LNCaP clone FGC (cell line): ENCODE measurements around the gene TPX2.

Experiments used
- DNase-seq: peaks from one replicate; pipeline ENCODE4 v3.0.0-alpha.2; 2011; ENCODE audit warnings: low read depth
- H3K4me3 ChIP-seq: 2 replicates; pipeline ENCODE4 v1.5.1; 2011; ENCODE audit warnings: mild to moderate bottlenecking, low read depth, low read length, control low read depth
- TF ChIP-seq, protein P1 (sequence below): IDR thresholded peaks from 2 replicates; pipeline ENCODE4 v1.5.1; 2012; ENCODE audit warnings: mild to moderate bottlenecking; ENCODE audit not compliant: control insufficient read depth, insufficient read depth; ENCODE audit errors: extremely low read depth

The TPX2 gene

DNA sequence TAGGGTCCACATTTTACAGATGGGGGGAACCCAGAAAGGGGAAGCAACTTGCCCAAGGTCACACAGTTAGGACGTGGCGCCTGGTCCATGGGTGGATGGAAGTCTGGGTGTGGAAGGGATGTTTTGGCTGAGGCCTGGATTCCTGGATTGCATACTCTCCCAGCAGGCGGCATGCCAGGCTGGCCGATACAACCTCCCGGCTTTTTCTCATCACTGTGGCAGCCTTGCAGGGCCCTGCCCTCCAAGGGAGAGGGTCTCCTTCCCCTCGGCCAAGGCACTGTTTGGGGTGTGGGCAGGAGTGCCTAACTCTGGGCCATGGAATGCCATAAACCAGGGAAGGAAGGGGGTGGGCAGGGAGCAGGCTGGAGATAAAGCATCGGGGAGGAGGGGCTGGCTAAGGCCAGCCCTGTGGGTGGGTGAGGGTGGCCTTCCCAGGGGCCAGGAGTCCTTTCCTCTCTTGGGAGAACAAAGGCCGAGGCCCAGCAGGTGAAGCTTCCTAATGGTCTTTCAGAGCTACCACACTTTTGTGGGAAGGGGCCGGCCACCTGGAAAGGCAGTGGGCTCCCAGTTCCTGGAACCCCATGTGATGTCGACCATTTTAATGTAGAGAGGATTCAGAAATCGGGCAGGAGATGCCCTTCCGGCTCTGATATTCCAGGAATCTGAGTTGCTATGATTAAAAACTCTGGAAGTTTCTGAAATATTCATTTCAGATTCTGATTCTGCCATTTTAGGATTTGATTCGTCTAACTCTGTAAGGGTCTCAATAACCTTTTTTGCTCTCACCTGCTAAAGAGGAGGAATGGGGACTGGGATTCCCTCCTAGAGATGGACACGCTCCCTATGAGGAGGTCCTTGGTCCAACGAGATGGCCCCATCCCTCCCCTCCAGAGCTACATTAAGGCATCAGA, 102.1 kb downstream of the TPX2 start:
- TF ChIP-seq, protein P1, sequence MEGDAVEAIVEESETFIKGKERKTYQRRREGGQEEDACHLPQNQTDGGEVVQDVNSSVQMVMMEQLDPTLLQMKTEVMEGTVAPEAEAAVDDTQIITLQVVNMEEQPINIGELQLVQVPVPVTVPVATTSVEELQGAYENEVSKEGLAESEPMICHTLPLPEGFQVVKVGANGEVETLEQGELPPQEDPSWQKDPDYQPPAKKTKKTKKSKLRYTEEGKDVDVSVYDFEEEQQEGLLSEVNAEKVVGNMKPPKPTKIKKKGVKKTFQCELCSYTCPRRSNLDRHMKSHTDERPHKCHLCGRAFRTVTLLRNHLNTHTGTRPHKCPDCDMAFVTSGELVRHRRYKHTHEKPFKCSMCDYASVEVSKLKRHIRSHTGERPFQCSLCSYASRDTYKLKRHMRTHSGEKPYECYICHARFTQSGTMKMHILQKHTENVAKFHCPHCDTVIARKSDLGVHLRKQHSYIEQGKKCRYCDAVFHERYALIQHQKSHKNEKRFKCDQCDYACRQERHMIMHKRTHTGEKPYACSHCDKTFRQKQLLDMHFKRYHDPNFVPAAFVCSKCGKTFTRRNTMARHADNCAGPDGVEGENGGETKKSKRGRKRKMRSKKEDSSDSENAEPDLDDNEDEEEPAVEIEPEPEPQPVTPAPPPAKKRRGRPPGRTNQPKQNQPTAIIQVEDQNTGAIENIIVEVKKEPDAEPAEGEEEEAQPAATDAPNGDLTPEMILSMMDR: no peak
- DNase-seq: no peak

DNA sequence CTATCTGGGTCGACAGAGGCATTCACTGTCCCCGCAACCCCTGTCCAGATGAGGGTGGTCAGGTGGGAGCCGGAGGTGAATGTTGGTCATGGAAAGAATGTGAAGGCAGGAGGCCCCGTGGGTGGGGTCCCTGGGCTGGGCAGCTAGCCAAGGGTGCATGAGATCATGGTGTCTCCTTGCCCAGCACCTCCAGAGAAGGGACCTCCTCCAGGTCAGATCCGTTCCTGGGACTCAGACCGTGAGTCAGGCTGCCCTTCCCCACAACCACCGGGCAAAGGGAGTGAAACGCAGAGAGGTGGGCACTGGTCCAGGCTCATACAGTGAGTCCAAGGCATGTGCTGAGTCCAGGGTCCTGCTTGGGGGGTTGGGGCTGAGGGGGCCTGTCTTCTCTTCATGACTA, 102.8 kb downstream of the TPX2 start:
- TF ChIP-seq, protein P1: no peak
- no peak for DNase-seq
- H3K4me3 ChIP-seq: no peak overlapping the region

More for the DNA sequence above, 102.1 kb downstream of the TPX2 start:
- H3K4me3 ChIP-seq: no peak overlapping the region

- H3K4me3 ChIP-seq: no peak overlapping the region
- TF ChIP-seq, protein P1: no peak
- no peak for DNase-seq
Observed at GRCh38 chr20:31842471-31843157, 103.5 kb downstream of the TPX2 start.

DNA sequence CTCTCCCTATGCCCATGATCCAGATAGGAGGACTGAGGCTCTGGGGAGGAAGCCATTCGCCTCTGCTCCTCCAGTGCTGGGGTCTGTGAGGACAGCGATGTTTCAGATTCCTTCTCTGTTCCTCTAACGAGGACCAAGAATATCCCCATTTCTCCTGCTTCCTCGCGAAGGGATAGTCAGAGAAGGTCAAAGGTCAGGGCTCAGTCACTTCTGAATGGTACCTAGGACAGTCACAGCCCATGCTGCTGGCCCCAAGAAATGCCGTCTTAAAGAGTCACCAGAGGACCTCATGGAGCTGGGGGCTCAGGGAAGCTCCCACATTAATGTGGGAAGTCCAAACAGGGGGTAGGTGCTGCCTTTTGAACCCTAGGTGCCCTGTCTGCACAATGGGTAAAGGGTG, 104.2 kb downstream of the TPX2 start:
- DNase-seq: no peak
- TF ChIP-seq, protein P1: no peak
- no peak overlapping the region for H3K4me3 ChIP-seq

GRCh38 chr20:31843881-31844280, 104.8 kb downstream of the TPX2 start:
- DNase-seq: no peak
- TF ChIP-seq, protein P1: no peak
- H3K4me3 ChIP-seq: no peak overlapping the region

DNA sequence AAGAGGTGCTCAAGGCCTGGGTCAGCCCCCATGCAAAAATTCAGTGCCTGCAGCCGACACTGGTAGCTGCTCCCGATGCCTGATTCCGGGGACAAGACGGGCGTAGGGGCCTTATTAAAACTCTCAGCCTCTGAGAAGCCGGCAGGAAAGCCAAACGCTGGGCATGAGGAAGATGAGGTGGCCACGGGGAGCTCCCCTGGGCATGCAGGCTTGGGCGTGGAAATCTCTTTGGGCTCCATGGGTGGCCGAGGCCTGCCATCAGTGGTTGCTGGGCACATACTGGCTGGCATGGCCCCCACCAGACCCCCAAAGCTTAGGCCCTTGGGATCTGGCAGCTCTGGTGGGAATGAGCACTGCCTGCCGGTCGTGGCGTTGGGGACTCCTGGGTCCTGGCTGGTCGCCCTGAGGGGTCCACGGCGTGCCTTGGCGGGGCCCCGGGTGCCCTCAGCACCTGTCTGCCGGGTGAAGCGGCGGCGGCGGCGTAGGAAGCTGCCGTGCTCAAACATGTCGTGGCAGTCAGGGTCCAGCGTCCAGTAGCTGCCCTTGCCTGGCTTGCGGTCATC, 105.7 kb downstream of the TPX2 start:
- DNase-seq: no peak
- TF ChIP-seq, protein P1: no peak

More for the DNA sequence above, 105.7 kb downstream of the TPX2 start:
- no peak overlapping the region for H3K4me3 ChIP-seq
